Upper lobe of left lung (tissue), 4 donors: ENCODE results near the gene SEPTIN5.

ENCODE experiments used
- CTCF ChIP-seq, 6 experiments: fragments of 450-650 bp in 4 of 6; fragments of 200-600 bp in 2 of 6; sonication (generic) in 2 of 6; IDR thresholded peaks; one replicate each; pipeline ENCODE4 v1.5.1; 2016 to 2019; ENCODE audit warnings: antibody characterized with exemption in 6 of 6
- EP300 ChIP-seq, 4 donors: sonication (generic); formaldehyde crosslinking; IDR thresholded peaks; one replicate each; pipeline ENCODE4 v1.5.1; 2017; ENCODE audit warnings: antibody characterized with exemption in 4 of 4, control low read depth in 2 of 4
- POLR2A ChIP-seq, 4 donors: fragments of 450-650 bp; IDR thresholded peaks; one replicate each; pipeline ENCODE4 v1.5.1; 2016 to 2017; ENCODE audit warnings: antibody characterized with exemption in 4 of 4, mild to moderate bottlenecking in 2 of 4
- POLR2AphosphoS5 ChIP-seq, 2 donors: sonication (generic); formaldehyde crosslinking; IDR thresholded peaks; one replicate each; pipeline ENCODE4 v1.5.1; 2017; ENCODE audit warnings: antibody characterized with exemption in 2 of 2

DNA sequence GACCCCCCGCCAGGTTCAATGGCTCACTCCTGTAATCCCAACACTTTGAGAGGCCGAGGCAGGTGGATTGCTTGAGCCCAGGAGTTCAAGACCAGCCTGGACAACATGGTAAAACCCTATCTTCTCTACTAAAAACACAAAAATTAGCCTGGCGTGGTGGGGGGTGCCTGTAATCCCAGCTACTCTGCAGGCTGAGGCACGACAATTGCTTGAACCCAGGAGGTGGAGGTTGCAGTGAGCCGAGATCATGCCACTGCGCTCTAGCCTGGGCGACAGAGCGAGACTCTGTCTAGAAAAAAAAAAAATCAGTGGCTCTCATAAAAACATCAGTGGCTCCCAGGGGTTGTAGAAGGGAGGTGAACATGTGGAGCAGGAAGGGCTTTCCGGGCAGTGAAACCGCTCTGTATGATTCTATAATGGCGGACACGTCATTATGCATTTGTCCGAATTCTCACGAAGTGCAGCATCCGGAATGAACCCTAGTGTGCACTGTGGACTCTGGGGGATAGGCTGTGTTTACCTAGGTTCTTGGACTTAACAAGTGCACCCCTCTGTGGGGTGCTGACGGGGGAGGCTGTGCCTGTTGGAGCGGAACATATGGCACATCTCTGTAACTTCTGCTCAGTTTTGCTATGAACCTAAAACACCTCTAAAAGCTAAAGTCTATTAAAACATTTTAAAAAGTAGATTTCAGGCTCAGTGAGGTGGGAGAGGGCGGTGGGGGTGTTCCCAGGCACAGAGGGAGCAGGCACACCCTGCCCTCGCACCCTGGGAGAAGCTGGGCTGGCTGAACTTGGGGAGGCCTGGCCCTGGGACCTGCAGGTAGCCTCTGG is 49.1 kb upstream of the SEPTIN5 start:
- no peak for TF ChIP-seq CTCF (IDR thresholded peaks at IDR 0.05)
- no peak for TF ChIP-seq POLR2A (IDR thresholded peaks at IDR 0.05)
- no peak for TF ChIP-seq EP300 (IDR thresholded peaks at IDR 0.05)
- TF ChIP-seq POLR2AphosphoS5 (IDR thresholded peaks at IDR 0.05), result no peak
